Activated CD8-positive, alpha-beta memory T cell treated with anti-CD3 and anti-CD28 coated beads for 36 hours (primary cell): Measurements from ENCODE around the gene MGAT3. TPM values are rescaled to one million over a fixed set of nuclear protein-coding genes. Genes with fewer than 3 reads are reported as not detected.

Experiments used
- total RNA-seq, 2 experiments: library from RNA; stranded (reverse); gene quantifications; one replicate each; pipeline ENCODE4 v1.2.3, GENCODE V29; 2021

The MGAT3 gene
- total RNA-seq, 2 experiments from 2014 or later: 0.19 TPM

Other genes starting within 250 kb of the MGAT3 start
- gene PDGFB, start 212.0 kb upstream of the MGAT3 start, total RNA-seq: 1 to 10 TPM in 1 of 2 experiments, under 1 TPM in 1; 0.78 to 1.2 TPM
- gene RPL3, start 137.4 kb upstream of the MGAT3 start, total RNA-seq: 1,000 to 10,000 TPM; 2,644 to 2,715 TPM
- gene SYNGR1, start 107.0 kb upstream of the MGAT3 start, total RNA-seq: 1 to 10 TPM; 3.8 to 4.2 TPM
- 10 to 100 TPM; 24.2 to 24.3 TPM for gene TAB1, start 57.2 kb upstream of the MGAT3 start, total RNA-seq
- 10 to 100 TPM; 62.7 TPM for gene MIEF1, start 45.3 kb downstream of the MGAT3 start, total RNA-seq
- 100 to 1,000 TPM; 816 to 818 TPM for gene ATF4, start 63.5 kb downstream of the MGAT3 start, total RNA-seq
- gene RPS19BP1, start 75.7 kb downstream of the MGAT3 start, total RNA-seq: 100 to 1,000 TPM; 136 to 143 TPM
- under 1 TPM; 0.19 TPM for gene CACNA1I, start 113.7 kb downstream of the MGAT3 start, total RNA-seq